Activated naive CD8-positive, alpha-beta T cell (primary cell): Measurements from ENCODE around the gene TRAK1.

Experiments used
- H3K27ac Mint-ChIP-seq: one replicate; pipeline ENCODE4 v1.8.0; 2021; ENCODE audit warnings: mixed read lengths
- H3K27me3 Mint-ChIP-seq: one replicate; pipeline ENCODE4 v1.8.0; 2021; ENCODE audit warnings: mixed read lengths
- H3K36me3 Mint-ChIP-seq: one replicate; pipeline ENCODE4 v1.8.0; 2021; ENCODE audit warnings: mixed read lengths
- H3K4me1 Mint-ChIP-seq: one replicate; pipeline ENCODE4 v1.8.0; 2021; ENCODE audit warnings: low read depth, mixed read lengths
- H3K4me3 Mint-ChIP-seq: one replicate; pipeline ENCODE4 v1.8.0; 2021; ENCODE audit warnings: mild to moderate bottlenecking, mixed read lengths
- H3K9me3 Mint-ChIP-seq: one replicate; pipeline ENCODE4 v1.8.0; 2021; ENCODE audit warnings: low read depth, mixed read lengths

The TRAK1 gene

GRCh38 chr3:42119561-42120355, 28.6 kb downstream of the TRAK1 start:
- Mint-ChIP-seq H3K27ac (no peak overlapping the region), H3K27me3 (no peaks in the 10 kb centered on the region), H3K4me3 (no peak overlapping the region), H3K36me3 (peaks cover 9% of the 10 kb centered on the region), H3K4me1 (peaks cover 16% of the 10 kb centered on the region), H3K9me3 (no peaks in the 10 kb centered on the region)

GRCh38 chr3:42120866-42121265, 29.7 kb downstream of the TRAK1 start:
- H3K4me1 Mint-ChIP-seq: peaks cover 16% of the 10 kb centered on the region
- no peaks in the 10 kb centered on the region for H3K27me3 Mint-ChIP-seq

GRCh38 chr3:42122261-42123011, 31.3 kb downstream of the TRAK1 start:
- Mint-ChIP-seq H3K4me1 (peaks cover 16% of the 10 kb centered on the region), H3K4me3 (no peak overlapping the region), H3K27ac (no peak overlapping the region), H3K27me3 (no peaks in the 10 kb centered on the region), H3K36me3 (peaks cover 17% of the 10 kb centered on the region), H3K9me3 (no peaks in the 10 kb centered on the region)

More at GRCh38 chr3:42120866-42121265, 29.7 kb downstream of the TRAK1 start:
- Mint-ChIP-seq H3K27ac (no peak overlapping the region), H3K4me3 (no peak overlapping the region), H3K9me3 (no peaks in the 10 kb centered on the region), H3K36me3 (peaks cover 12% of the 10 kb centered on the region)

GRCh38 chr3:42123012-42123581, 31.9 kb downstream of the TRAK1 start:
- Mint-ChIP-seq H3K4me1 (peaks cover 16% of the 10 kb centered on the region), H3K36me3 (peaks cover 17% of the 10 kb centered on the region), H3K27me3 (no peaks in the 10 kb centered on the region), H3K27ac (no peak overlapping the region), H3K9me3 (no peaks in the 10 kb centered on the region), H3K4me3 (no peak overlapping the region)

- H3K27me3 Mint-ChIP-seq: no peaks in the 10 kb centered on the region
- peaks cover 19% of the 10 kb centered on the region for H3K36me3 Mint-ChIP-seq
- H3K27ac Mint-ChIP-seq: no peak overlapping the region
- H3K4me3 Mint-ChIP-seq: no peak overlapping the region
- no peaks in the 10 kb centered on the region for H3K9me3 Mint-ChIP-seq
- peaks cover 14% of the 10 kb centered on the region for H3K4me1 Mint-ChIP-seq
These were observed 32.9 kb downstream of the TRAK1 start for GRCh38 chr3:42123824-42124658.

- Mint-ChIP-seq H3K4me1 (peaks cover 9% of the 10 kb centered on the region), H3K9me3 (no peaks in the 10 kb centered on the region), H3K27me3 (no peaks in the 10 kb centered on the region), H3K36me3 (peaks cover 16% of the 10 kb centered on the region), H3K4me3 (no peak overlapping the region), H3K27ac (no peak overlapping the region)
These were observed 36.1 kb downstream of the TRAK1 start for GRCh38 chr3:42127226-42127625.

GRCh38 chr3:42128526-42128925, 37.4 kb downstream of the TRAK1 start:
- H3K27me3 Mint-ChIP-seq: no peaks in the 10 kb centered on the region

GRCh38 chr3:42129014-42129953, 38.1 kb downstream of the TRAK1 start:
- no peaks in the 10 kb centered on the region for H3K4me1 Mint-ChIP-seq
- no peak overlapping the region for H3K4me3 Mint-ChIP-seq
- H3K27ac Mint-ChIP-seq: no peak overlapping the region
- no peaks in the 10 kb centered on the region for H3K27me3 Mint-ChIP-seq
- peaks cover 13% of the 10 kb centered on the region for H3K36me3 Mint-ChIP-seq
- no peaks in the 10 kb centered on the region for H3K9me3 Mint-ChIP-seq

More at GRCh38 chr3:42128526-42128925, 37.4 kb downstream of the TRAK1 start:
- Mint-ChIP-seq H3K4me3 (no peak overlapping the region), H3K27ac (no peak overlapping the region), H3K4me1 (peaks cover under 1% of the 10 kb centered on the region), H3K36me3 (peaks cover 13% of the 10 kb centered on the region), H3K9me3 (no peaks in the 10 kb centered on the region)

GRCh38 chr3:42130007-42130328, 38.8 kb downstream of the TRAK1 start:
- no peaks in the 10 kb centered on the region for H3K27me3 Mint-ChIP-seq
- H3K4me1 Mint-ChIP-seq: no peaks in the 10 kb centered on the region
- H3K27ac Mint-ChIP-seq: no peak overlapping the region
- H3K36me3 Mint-ChIP-seq: peaks cover 7% of the 10 kb centered on the region
- no peak overlapping the region for H3K4me3 Mint-ChIP-seq
- H3K9me3 Mint-ChIP-seq: no peaks in the 10 kb centered on the region

GRCh38 chr3:42130329-42131070, 39.3 kb downstream of the TRAK1 start:
- H3K4me3 Mint-ChIP-seq: no peak overlapping the region
- H3K4me1 Mint-ChIP-seq: peaks cover 1% of the 10 kb centered on the region
- H3K36me3 Mint-ChIP-seq: peaks cover 9% of the 10 kb centered on the region
- H3K9me3 Mint-ChIP-seq: no peaks in the 10 kb centered on the region
- H3K27ac Mint-ChIP-seq: no peak overlapping the region
- H3K27me3 Mint-ChIP-seq: no peaks in the 10 kb centered on the region

- H3K4me3 Mint-ChIP-seq: no peak overlapping the region
- peaks cover 5% of the 10 kb centered on the region for H3K36me3 Mint-ChIP-seq
- H3K27me3 Mint-ChIP-seq: no peaks in the 10 kb centered on the region
- H3K27ac Mint-ChIP-seq: no peak overlapping the region
- H3K4me1 Mint-ChIP-seq: peaks cover 1% of the 10 kb centered on the region
- no peaks in the 10 kb centered on the region for H3K9me3 Mint-ChIP-seq
These were observed 42.5 kb downstream of the TRAK1 start for GRCh38 chr3:42133500-42134298.

- no peak overlapping the region for H3K27ac Mint-ChIP-seq
- no peak overlapping the region for H3K4me3 Mint-ChIP-seq
These were observed 43.8 kb downstream of the TRAK1 start for GRCh38 chr3:42134867-42135464.

More at GRCh38 chr3:42134867-42135464, 43.8 kb downstream of the TRAK1 start:
- Mint-ChIP-seq H3K36me3 (peaks cover 5% of the 10 kb centered on the region), H3K27me3 (no peaks in the 10 kb centered on the region), H3K9me3 (no peaks in the 10 kb centered on the region), H3K4me1 (peaks cover 1% of the 10 kb centered on the region)
